NCI-H460 (cell line): ENCODE data around the gene PPIF. TPM values are rescaled to one million over a fixed set of nuclear protein-coding genes. Genes with fewer than 3 reads are reported as not detected.
"Not testable (repeated sequence)": the region's sequence is repeated elsewhere in the genome, so short reads cannot be mapped to it uniquely, and the experiment has no call there.

Experiments
- DNase-seq: peaks from one replicate; pipeline ENCODE4 v3.0.0-alpha.2; 2016; ENCODE audit warnings: low read depth; ENCODE audit errors: extremely low read depth
- total RNA-seq: library from RNA; depleted of rRNA; stranded (reverse); fragments of >200 nt; shearing (Covaris generic); gene quantifications from 2 replicates; pipeline ENCODE4 v1.2.3, GENCODE V29; 2014

PPIF gene
- total RNA-seq, 1 experiment from 2014 or later = 96.5 TPM

GRCh38 chr10:79329529-79329928 is 17.7 kb upstream of the PPIF start:
- no peak for DNase-seq

GRCh38 chr10:79331226-79331625 is 16.0 kb upstream of the PPIF start:
- no peak for DNase-seq

GRCh38 chr10:79331709-79332108 is 15.6 kb upstream of the PPIF start:
- no peak for DNase-seq

GRCh38 chr10:79332610-79333315 is 14.5 kb upstream of the PPIF start:
- DNase-seq = not testable (repeated sequence)

GRCh38 chr10:79333513-79333912 is 13.8 kb upstream of the PPIF start:
- DNase-seq = no peak

GRCh38 chr10:79334573-79334972 is 12.7 kb upstream of the PPIF start:
- DNase-seq = no peak

GRCh38 chr10:79335094-79335469 is 12.2 kb upstream of the PPIF start:
- DNase-seq = no peak

- DNase-seq = no peak
These were observed 11.6 kb upstream of the PPIF start for GRCh38 chr10:79335470-79336235.

- no peak for DNase-seq
These were observed 11.0 kb upstream of the PPIF start for GRCh38 chr10:79336276-79336675.

GRCh38 chr10:79336739-79337138 is 10.5 kb upstream of the PPIF start:
- DNase-seq = no peak

- DNase-seq = not testable (repeated sequence)
These were observed 9.3 kb upstream of the PPIF start for GRCh38 chr10:79337783-79338469.

GRCh38 chr10:79339266-79339665 is 8.0 kb upstream of the PPIF start:
- DNase-seq = no peak

- DNase-seq = no peak
These were observed 6.5 kb upstream of the PPIF start for GRCh38 chr10:79340646-79341244.

GRCh38 chr10:79342295-79342761 is 4.9 kb upstream of the PPIF start:
- DNase-seq = no peak

GRCh38 chr10:79342811-79343561 is 4.3 kb upstream of the PPIF start:
- no peak for DNase-seq

- DNase-seq = no peak
These were observed 2.6 kb upstream of the PPIF start for GRCh38 chr10:79344502-79345195.

- no peak for DNase-seq
These were observed 1.8 kb upstream of the PPIF start for GRCh38 chr10:79345241-79346011.

GRCh38 chr10:79346012-79346340 is 1.3 kb upstream of the PPIF start:
- no peak for DNase-seq
